ENCODE data around the gene PARM1.

- TF ChIP-seq CTCF (IDR thresholded peaks at IDR 0.05; ENCODE audit: poor library complexity) = peak; percentile 83
- no peak for TF ChIP-seq EZH2 (IDR thresholded peaks at IDR 0.05; ENCODE audit: borderline replicate concordance)
Measured at GRCh38 chr4:74932832-74933561, at the start of gene PARM1.

All from hepatocyte (in vitro differentiated cells).